ENCODE measurements around the gene SLC38A3.

The SLC38A3 gene

DNA sequence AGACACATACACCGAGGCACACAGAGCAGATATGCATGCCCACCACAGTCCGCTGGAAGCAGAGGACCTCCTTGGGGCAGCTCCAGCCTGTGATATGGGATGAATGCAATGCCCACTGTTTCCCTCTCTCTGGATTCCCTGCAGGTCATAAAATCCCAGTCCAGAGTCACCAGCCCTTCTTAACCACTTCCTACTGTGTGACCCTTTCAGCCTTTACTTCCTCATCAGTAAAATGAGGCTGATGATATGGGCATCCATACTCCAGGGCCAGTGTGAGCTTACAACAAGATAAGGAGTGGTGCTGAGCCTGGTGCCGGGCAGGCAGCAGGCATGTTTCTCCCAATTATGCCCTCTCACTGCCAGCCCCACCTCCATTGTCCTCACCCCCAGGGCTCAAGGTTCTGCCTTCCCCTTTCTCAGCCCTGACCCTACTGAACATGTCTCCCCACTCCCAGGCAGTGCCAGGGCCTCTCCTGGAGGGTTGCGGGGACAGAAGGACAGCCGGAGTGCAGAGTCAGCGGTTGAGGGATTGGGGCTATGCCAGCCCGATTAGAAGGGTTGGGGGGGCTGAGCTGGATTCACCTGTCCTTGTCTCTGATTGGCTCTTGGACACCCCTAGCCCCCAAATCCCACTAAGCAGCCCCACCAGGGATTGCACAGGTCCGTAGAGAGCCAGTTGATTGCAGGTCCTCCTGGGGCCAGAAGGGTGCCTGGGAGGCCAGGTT, 14.0 kb upstream of the SLC38A3 start, which contains the start of gene GNAT1:
Gene GNAT1, plus strand, starts transcription at position 675 of the 725 bp plus-strand sequence. CDS start 116 bp downstream, outside the sequence.
- no peak for DNase-seq (ENCODE audit: low read depth)
- no peak within 1 kb of the TSS for H3K4me3 ChIP-seq (ENCODE audit: control insufficient read depth, low read depth, low read length)
- TF ChIP-seq, protein P1, sequence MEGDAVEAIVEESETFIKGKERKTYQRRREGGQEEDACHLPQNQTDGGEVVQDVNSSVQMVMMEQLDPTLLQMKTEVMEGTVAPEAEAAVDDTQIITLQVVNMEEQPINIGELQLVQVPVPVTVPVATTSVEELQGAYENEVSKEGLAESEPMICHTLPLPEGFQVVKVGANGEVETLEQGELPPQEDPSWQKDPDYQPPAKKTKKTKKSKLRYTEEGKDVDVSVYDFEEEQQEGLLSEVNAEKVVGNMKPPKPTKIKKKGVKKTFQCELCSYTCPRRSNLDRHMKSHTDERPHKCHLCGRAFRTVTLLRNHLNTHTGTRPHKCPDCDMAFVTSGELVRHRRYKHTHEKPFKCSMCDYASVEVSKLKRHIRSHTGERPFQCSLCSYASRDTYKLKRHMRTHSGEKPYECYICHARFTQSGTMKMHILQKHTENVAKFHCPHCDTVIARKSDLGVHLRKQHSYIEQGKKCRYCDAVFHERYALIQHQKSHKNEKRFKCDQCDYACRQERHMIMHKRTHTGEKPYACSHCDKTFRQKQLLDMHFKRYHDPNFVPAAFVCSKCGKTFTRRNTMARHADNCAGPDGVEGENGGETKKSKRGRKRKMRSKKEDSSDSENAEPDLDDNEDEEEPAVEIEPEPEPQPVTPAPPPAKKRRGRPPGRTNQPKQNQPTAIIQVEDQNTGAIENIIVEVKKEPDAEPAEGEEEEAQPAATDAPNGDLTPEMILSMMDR (conservative IDR thresholded peaks at IDR 0.05; ENCODE audit: control insufficient read depth, insufficient read depth, low read depth, low read length): no peak

DNA sequence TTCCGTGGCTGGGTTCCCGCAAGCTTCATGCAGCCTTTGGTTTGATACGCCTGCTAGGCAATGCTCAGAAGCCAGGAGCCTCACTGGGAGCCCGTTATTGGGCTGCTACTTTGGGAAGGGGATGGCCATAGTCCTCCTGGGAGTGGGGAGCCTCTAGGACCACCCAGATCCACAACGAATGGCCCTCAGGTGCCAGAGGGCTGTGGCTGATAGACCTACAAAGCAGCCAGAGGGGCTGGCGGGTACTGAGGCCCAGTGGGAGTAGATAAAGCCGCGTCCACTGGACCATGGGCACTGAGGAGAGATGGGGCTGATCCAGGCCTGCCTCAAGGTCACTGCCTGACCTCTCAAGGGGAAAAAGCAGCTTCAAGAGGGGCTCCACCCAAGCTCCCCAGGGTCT, 12.9 kb upstream of the SLC38A3 start:
- TF ChIP-seq, protein P1 (conservative IDR thresholded peaks at IDR 0.05; ENCODE audit: control insufficient read depth, insufficient read depth, low read depth, low read length): no peak
- no peak for DNase-seq (ENCODE audit: low read depth)
- no peak overlapping the region for H3K4me3 ChIP-seq (ENCODE audit: control insufficient read depth, low read depth, low read length)

DNA sequence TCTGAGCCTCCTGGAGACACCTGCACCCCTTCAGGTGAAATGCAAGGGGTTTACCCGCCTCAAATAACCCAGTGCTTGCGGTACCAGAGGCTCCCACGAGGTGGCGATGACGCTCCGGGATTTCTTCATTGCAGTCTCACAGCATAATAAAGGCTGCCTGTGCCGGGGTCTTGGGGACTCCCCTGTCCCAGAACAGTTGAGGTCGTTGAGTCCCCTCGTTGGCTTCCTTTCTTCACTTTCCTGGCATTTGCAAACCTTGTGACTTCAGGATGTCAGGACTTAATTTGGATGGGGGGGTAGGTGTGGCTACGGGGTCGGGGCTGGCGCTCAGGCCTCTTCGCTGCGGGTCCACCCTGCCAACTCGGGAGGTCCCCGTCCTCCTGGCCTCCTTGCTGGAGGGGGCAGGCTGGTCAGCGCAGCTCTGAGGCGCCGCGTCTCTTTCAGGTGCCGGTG, 12.4 kb upstream of the SLC38A3 start:
- TF ChIP-seq, protein P1 (conservative IDR thresholded peaks at IDR 0.05; ENCODE audit: control insufficient read depth, insufficient read depth, low read depth, low read length): peak; percentile 96
- no peak overlapping the region for H3K4me3 ChIP-seq (ENCODE audit: control insufficient read depth, low read depth, low read length)

DNA sequence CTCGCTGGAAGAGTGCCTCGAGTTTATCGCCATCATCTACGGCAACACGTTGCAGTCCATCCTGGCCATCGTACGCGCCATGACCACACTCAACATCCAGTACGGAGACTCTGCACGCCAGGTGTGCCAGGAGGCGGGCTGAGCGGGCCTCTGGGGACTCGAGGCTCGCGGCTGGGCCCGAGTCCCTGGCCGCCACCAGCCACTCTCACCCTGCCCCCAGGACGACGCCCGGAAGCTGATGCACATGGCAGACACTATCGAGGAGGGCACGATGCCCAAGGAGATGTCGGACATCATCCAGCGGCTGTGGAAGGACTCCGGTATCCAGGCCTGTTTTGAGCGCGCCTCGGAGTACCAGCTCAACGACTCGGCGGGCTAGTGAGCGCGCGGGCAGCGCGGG, 11.8 kb upstream of the SLC38A3 start:
- TF ChIP-seq, protein P1 (conservative IDR thresholded peaks at IDR 0.05; ENCODE audit: control insufficient read depth, insufficient read depth, low read depth, low read length): no peak
- H3K4me3 ChIP-seq (ENCODE audit: control insufficient read depth, low read depth, low read length): no peak overlapping the region
- no peak for DNase-seq (ENCODE audit: low read depth)

More for the DNA sequence above, 12.4 kb upstream of the SLC38A3 start:
- DNase-seq (ENCODE audit: low read depth): peak; percentile 50

DNA sequence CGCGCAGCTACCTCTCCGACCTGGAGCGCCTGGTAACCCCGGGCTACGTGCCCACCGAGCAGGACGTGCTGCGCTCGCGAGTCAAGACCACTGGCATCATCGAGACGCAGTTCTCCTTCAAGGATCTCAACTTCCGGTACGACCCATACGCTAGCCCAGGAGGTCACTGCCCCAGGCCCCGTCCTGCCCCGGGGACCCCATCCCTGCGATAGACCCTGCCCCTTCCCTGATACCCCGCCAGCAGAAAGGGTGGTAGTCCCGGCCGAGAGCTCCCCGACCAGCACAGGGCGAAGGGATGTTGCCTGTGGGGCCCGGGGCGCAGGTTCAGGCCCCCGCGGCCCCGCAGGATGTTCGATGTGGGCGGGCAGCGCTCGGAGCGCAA, 11.3 kb upstream of the SLC38A3 start:
- TF ChIP-seq, protein P1 (conservative IDR thresholded peaks at IDR 0.05; ENCODE audit: control insufficient read depth, insufficient read depth, low read depth, low read length): no peak
- no peak for DNase-seq (ENCODE audit: low read depth)
- H3K4me3 ChIP-seq (ENCODE audit: control insufficient read depth, low read depth, low read length): no peak overlapping the region

DNA sequence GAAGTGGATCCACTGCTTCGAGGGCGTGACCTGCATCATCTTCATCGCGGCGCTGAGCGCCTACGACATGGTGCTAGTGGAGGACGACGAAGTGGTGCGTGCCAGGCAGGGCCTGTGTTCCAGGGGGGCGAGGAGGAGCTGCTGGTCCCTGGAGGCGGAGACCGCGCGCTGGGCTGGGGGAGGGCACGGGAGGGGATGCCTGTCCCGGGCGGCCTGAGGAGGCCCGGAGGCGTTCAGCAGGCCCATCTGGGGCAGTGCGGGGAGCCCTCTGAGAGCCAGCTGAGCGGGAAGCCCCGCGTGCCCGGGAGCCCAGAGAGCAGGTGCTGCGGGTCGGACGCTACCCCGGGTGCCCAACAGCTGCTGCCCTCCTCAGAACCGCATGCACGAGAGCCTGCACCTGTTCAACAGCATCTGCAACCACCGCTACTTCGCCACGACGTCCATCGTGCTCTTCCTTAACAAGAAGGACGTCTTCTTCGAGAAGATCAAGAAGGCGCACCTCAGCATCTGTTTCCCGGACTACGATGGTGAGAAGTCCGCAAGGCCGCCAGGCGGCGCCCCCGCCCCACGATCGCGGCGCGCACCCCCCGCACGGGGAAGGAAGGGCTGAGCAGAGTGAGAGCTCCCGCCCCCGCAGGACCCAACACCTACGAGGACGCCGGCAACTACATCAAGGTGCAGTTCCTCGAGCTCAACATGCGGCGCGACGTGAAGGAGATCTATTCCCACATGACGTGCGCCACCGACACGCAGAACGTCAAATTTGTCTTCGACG, 10.8 kb upstream of the SLC38A3 start:
- TF ChIP-seq, protein P1 (conservative IDR thresholded peaks at IDR 0.05; ENCODE audit: control insufficient read depth, insufficient read depth, low read depth, low read length): peak; percentile 59
- H3K4me3 ChIP-seq (ENCODE audit: control insufficient read depth, low read depth, low read length): no peak overlapping the region

More for the DNA sequence above, 10.8 kb upstream of the SLC38A3 start:
- DNase-seq (ENCODE audit: low read depth): peak; percentile 52
